ENCODE measurements around the gene SERINC3.

The SERINC3 gene

DNA sequence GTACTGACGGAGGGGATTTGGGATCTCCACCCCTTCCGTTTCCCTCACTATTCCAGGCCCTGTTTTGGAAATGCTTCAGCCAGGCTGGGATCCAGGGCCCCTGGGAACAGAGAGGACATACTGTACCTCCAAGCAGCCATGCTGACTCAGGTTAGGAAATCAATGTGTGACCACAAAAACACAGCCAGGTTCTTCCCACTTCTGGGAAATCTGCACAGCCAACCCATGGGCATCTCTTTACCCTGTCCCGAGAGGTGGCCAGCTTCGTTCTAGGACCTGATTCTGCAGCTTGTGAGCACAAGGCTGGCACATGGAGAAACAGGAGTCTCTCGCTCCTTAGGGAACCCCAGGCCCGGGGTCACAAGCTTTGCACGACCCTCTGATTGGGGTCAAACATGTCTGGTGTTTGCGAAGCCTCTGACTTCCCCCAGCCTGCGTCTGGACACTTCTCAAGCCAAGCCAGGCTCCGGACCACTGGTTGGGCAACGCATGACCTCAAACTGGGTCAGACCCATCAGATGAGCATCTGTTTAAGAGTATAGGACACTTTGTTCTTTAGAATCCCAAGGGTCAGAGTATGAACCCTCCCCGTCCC, 54.5 kb downstream of the SERINC3 start:
- DNase-seq (ENCODE audit: low read depth in 2 of 3, low spot score in 2 of 3), result no peak

DNA sequence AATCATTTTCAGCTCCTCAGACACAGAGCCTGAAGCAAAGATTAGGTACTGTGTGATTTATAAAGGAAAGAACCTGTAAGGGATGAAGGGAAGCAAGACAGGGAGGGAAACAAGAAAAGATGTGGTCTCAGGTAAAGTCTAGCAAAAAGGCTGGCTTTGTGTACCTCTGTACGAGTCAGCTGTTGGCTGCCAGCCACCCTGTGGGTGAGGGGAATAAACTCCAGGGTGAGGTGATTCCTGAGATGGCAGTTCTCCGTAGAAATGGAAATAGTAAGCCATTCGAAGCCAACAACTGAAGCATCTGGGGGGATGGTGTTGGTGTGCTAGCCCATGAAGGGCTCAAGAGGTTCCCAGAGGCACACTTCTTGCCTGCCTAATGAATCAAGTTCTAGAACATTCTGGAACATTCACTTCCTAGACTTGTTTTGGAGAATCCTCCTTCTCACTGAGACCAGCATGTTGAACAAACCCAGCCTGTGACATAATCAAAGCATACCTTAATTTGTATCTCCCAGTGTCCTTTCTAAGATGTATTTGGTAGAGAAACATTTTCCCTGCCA, 56.8 kb downstream of the SERINC3 start:
- DNase-seq (ENCODE audit: low read depth in 2 of 3, low spot score in 2 of 3), result no peak

DNA sequence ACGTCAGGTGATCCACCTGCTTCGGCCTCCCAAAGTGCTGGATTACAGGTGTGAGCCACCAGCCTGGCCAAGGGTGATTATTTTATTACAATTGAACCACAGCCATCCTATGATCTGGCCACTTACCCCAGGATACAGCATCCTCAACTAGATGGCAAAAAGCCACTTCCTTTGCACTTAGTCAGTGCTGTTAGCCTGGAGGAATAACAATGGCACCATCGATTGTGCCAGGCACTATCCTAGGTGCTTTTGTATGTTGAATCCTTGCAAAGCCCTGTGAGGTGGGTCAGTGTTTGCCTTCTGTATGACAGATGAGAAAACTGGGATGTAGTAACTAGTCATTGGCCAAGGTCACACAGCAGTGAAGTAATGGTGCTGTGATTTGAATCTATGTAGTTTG, 57.4 kb downstream of the SERINC3 start:
- DNase-seq (ENCODE audit: low read depth in 2 of 3, low spot score in 2 of 3), result no peak

DNA sequence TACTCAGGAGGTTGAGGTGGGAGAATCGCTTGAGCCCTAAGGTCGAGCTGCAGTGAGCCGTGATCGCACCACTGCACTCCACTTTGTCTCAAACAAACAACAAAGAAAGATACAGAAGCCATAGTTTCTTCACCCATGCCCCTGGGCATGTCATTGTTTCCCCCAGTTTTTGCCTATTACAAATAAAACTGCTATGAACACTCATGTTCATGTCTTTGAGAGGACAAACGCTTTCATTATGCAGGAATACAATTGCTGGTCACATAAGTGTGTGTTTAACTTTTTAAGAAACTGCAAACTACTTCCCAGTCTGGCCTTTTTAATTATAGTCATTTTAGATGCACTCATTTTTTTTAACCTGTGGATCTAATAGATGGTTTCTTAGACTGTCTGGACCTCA, 58.4 kb downstream of the SERINC3 start:
- DNase-seq (ENCODE audit: low read depth in 2 of 3, low spot score in 2 of 3), result no peak

DNA sequence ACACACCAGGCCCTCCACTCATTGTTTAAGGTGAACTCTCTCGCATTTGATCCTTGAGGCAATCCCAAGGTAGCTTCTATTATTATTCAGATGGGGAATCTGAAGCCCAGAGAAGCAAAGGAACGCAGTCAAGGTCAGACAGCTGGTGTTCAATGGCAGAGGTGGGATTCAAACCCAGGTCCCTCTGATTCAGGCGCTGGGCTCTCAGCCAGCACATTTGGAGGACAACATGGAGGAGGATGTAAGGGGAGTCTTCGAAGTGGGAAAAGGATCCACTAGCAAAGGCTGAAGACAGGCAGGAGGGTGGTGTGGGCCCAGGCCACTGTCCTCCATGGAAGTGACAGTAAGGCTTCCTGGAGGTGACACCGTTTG, 60.1 kb downstream of the SERINC3 start:
- DNase-seq (ENCODE audit: low read depth in 2 of 3, low spot score in 2 of 3), result no peak

DNA sequence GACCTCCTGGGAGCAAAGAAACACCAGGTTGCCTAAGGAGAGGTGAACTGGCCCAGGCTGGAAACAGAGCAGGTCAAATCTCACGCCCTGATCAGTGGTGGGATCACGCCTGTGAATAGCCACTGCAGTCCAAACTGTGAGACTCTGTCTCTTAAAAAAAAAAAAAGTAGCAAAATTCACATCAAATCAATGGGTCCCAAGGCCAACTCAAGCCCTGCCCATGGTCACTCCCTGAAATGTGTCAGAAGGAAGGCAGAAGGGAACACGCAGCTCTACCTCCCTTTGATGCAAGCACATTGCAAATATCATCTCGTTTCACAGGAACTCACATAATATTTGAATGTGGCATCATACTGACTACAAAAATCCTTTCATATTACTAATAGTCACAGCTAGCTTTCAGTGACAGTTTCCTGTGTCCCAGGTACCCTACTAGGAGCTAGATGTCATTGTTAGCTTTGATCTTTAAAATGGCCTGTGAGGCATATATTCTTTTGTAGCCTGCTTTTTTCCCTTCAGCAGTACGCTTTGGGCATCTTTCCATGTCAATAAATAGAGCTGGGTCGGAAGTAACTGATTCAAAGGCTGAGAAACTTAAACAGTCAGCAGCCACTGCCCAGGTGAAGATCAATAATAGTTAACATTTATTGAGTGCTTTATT, 60.6 kb downstream of the SERINC3 start:
- no peak for DNase-seq (ENCODE audit: low read depth in 2 of 3, low spot score in 2 of 3)

DNA sequence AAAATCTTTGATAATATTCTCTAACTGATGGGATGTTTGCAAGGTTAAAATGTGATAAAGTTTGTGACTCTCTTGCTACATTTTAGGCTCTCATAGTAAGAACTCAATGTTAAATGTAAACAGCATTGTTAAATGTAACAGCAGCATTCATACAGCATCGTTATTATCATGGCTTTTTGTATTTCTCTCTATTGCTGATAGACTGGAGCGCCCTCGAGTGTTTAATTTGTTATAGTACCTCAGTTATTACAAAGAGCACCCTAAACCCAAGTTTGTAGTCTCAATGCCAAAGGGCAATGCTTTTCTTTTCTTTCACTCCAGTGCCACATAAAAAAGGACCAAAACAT, 61.1 kb downstream of the SERINC3 start:
- no peak for DNase-seq (ENCODE audit: low read depth in 2 of 3, low spot score in 2 of 3)

DNA sequence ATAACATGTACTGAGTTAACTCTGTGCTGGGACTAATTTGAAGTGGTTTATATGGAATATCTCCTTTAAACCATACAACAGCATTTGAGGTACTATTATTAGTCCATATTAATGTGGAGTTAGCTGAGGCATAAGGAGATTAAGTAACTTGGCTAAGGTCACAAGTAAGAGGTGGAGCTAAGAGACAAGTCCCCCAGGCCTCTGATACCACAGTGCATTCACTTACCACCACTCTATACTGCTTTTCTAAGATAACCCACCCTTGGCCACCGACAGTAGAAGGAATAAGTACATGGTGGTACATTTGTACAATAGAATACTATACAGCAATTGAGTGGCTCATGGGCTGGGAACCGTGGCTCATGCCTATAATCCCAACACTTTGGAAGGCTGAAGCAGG, 62.6 kb downstream of the SERINC3 start:
- DNase-seq (ENCODE audit: low read depth in 2 of 3, low spot score in 2 of 3), result no peak

DNA sequence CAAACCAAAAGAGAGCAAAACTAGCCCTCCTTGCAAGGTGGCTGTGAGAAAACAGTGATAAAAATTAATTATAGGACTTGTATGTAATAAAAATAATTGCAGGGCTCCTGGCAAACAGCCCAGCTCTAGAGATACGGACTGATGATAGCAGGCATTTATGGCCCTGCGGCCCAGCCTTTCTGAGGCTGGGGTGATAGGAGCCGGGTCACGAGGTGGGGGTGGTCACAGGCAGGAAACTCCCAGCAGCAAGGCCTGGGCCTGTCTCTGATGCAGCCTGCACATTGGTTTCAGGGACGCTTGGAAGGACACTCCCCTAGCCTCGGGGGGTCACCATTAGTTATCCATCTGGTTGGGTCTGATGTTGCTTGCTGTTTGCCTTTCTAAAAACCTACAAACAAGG, 64.9 kb downstream of the SERINC3 start:
- DNase-seq (ENCODE audit: low read depth in 2 of 3, low spot score in 2 of 3), result no peak

DNA sequence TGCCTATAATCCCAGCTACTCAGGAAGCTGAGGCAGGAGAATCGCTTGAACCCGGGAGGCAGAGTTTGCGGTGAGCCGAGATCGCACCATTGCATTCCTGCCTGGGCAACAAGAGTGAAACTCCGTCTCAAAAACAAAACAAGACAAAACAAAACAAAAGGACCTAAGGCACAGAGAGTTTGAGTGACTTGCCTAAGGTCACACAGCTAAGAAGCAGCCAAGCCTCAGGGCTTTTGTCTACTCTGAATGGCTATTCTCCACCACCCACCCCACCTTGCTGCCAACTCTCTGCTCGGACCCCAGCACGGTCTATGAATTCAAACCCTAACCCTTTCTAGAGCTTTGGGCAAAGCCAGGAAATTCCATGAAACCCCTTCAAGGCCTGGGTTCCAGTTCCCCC, 65.3 kb downstream of the SERINC3 start:
- DNase-seq (ENCODE audit: low read depth in 2 of 3, low spot score in 2 of 3), result no peak

DNA sequence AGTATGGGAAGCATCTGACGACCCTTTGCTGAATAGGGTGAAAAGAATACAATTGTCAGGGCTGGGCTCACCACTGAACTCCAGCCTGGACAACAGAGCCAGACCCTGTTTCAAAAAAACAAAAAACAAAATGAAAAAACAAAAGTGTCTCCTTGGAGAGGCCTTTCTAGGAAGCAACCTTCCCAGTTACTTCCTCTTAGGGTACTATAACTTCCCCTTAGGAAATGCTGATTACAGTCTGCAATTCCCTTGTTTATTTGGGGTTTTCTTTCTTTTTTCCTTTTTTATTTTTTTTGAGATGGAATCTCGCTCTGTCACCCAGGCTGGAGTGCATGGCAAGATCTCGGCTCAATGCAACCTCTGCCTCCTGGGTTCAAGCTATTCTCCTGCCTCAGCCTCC, 66.7 kb downstream of the SERINC3 start:
- DNase-seq (ENCODE audit: low read depth in 2 of 3, low spot score in 2 of 3), result no peak

DNA sequence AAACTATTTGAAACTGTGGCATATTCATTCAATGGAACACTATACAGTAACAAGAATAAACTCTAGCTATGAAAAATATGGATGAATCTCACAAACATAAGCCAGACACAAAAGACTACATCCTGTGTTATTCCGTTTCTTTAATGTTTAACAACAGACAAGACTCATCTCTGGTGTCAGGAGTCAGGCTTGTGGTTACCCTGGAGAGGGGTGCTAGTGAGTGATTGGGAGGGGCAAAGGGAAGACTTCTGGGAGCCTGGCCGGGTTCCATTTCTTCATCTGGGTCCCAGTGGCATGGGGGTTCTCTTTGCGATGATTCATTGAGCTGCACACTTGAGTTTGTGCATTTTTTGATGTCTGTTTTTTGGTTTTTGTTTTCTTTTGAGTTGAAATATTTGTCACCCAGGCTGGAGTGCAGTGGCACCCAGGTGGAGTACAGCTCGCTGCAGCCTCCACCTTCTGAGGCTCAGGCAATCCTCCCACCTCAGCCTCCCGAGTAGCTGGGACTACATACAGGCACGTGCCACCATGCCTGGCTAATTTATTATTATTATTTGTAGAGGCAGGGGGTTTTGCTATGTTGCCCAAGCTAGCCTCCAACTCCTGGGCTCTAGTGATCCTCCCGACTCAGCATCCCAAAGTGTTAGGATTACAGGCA, 67.4 kb downstream of the SERINC3 start:
- no peak for DNase-seq (ENCODE audit: low read depth in 2 of 3, low spot score in 2 of 3)

DNA sequence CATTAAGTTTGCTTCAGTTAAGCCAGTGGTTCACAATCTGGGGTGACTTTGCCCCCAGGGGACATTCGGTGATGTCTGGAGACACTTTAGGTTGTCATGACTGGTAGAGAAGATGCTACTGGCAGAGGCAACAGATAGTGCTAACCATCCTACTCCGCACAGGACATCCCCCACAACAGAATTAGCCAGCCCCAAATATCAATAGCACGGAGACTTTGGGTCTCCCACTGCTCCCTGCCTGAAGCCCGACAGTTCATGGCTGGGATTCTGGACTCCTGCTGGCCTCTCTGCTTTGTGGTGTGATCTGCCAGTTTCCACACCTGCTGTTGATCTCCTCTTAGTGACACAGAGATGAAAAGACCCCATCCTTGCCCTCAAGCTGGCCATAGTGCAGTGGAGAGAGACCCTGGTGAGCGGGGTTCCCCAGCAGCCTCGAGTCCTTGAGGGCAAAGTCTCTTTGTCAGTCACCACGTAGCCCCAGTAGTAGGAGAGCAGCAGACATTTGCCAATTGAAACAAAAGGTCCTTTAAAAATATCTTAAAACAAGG, 70.9 kb downstream of the SERINC3 start:
- DNase-seq (ENCODE audit: low read depth in 2 of 3, low spot score in 2 of 3), result no peak

DNA sequence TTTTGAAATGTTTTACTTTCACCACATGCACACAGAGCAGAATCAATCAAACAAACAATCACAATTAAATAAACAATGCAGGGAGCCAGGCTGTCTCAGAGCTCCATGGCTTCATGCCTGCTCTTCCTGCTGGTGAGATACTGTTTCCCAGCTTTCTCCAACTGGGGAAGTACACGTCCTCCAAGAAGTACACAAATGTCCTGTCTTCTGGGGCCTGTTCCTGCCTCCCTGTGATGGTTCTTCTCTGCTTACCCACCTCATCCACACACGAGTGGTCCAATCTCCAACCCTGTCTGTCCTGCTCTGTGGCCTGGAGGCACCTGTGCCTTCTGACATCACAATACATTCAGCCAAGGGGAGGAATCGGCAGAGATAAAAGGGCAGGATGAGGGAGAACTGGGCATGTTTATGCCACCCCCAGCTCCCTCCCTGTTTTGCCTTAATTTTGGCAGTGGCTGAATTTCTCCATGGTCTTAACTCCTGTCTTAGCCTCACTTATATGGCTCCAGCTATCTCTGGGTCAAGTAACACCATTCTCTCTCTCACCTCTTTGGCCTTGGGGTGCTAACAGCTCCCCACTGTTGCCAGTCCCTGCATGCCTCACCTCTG, 71.5 kb downstream of the SERINC3 start:
- no peak for DNase-seq (ENCODE audit: low read depth in 2 of 3, low spot score in 2 of 3)

DNA sequence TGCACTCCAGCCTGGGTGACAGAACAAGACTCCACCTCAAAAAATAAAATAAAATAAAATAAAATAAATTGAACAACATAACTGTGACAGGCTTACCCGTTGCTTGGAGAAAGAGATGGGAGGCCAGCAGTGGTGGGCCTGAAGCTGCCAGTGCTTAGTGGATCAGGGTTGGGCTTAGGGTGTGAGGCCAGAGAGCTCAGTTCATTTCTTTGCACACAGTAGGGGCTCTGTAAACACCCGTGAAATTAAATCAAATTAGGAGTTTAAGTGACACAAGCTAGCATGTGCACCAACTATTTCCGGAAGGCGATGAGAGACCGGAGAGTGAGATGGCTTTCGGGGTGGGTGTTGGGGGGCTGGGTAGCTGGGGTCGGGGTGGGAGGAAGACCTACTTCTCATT, 72.0 kb downstream of the SERINC3 start:
- no peak for DNase-seq (ENCODE audit: low read depth in 2 of 3, low spot score in 2 of 3)

DNA sequence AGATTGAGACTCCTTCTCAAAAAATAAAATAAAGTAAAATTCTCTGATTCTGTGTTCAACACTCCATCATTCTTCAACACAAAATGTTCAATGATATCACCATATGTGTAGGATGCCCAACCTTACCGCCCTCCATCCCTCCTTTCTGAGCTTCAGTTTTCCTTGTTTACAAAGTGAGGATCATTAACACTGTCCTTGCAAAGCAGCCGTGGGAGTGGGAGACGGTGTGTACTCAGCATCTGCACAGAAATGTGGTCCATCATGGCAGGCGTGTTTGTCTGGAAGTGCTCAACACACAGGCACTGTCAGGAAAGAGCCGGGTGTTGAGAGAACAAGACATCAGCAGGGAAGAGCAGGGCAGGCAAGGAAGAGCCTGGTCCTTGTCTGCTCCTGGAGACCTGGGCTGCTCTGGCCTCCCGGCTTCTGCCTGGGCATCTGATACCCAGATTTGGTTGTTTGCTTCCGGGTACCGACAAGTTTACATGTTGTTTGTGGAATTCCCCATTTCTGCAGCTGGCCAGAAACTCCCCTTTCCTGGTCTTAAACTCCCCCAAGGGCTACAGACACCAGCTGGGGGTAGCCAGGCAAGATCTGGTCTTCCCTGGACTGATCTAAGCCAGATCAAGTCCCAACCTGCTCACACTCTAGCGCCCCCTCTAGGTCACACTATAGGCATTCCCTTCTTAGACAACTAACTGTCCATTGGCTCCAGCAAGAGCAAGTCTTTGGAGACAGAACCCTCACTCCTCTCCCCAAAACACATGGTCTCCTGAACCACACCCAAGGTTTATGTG, 72.9 kb downstream of the SERINC3 start:
- no peak for DNase-seq (ENCODE audit: low read depth in 2 of 3, low spot score in 2 of 3)

DNA sequence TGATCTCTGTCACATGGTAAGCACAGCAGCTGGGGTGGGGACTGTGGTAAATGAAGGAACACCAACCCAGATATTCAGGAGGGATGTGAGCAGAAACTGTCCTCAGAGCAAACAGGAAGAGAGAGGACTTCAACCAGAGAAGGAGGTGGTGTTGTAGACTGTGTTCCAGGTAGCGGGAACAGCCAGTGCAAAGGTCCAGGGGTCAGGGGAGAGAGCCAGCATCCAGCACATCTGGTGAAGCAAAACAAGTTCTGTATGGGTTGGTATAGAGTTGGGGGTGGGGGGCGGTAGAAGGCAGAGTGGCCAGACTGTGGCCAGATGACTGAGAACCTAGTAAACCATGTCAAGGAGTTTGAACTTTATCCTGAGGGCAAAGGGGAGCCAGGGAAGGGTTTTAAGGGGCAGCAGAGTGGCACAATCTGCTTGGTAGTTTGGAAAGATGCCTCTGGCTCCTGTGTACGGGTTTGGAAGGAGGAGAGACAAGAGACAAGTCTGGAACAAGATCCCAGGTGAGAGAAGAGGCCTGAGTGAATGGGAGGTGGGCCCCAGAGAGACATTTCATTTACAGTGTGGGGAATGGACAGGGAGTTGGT, 73.9 kb downstream of the SERINC3 start:
- no peak for DNase-seq (ENCODE audit: low read depth in 2 of 3, low spot score in 2 of 3)
